ENCODE results near the gene ADD3.

GRCh38 chr10:110073896-110074295, 66.1 kb downstream of the ADD3 start:
- TF ChIP-seq, protein P1, sequence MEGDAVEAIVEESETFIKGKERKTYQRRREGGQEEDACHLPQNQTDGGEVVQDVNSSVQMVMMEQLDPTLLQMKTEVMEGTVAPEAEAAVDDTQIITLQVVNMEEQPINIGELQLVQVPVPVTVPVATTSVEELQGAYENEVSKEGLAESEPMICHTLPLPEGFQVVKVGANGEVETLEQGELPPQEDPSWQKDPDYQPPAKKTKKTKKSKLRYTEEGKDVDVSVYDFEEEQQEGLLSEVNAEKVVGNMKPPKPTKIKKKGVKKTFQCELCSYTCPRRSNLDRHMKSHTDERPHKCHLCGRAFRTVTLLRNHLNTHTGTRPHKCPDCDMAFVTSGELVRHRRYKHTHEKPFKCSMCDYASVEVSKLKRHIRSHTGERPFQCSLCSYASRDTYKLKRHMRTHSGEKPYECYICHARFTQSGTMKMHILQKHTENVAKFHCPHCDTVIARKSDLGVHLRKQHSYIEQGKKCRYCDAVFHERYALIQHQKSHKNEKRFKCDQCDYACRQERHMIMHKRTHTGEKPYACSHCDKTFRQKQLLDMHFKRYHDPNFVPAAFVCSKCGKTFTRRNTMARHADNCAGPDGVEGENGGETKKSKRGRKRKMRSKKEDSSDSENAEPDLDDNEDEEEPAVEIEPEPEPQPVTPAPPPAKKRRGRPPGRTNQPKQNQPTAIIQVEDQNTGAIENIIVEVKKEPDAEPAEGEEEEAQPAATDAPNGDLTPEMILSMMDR (IDR thresholded peaks at IDR 0.05; ENCODE audit: borderline replicate concordance, extremely low read depth, low read length, poor library complexity, severe bottlenecking): no peak
- no peak for TF ChIP-seq EZH2 (IDR thresholded peaks at IDR 0.05; ENCODE audit: borderline replicate concordance, low read depth, low read length, severe bottlenecking)

All from DND-41 (cell line).